Suppressor macrophage treated with lipopolysaccharide for 1 hour (primary cell): ENCODE data around the gene PDGFC.

Source experiments
- DNase-seq, 3 donors: peaks; one replicate each; pipeline ENCODE4 v3.0.0-alpha.2; 2020 to 2022

The PDGFC gene, protein sequence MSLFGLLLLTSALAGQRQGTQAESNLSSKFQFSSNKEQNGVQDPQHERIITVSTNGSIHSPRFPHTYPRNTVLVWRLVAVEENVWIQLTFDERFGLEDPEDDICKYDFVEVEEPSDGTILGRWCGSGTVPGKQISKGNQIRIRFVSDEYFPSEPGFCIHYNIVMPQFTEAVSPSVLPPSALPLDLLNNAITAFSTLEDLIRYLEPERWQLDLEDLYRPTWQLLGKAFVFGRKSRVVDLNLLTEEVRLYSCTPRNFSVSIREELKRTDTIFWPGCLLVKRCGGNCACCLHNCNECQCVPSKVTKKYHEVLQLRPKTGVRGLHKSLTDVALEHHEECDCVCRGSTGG

GRCh38 chr4:156971676-156972378 lies at the start of gene PDGFC:
Gene PDGFC (minus strand): TSS chr4:156971799. CDS start chr4:156970903, 896 bp downstream.
- DNase-seq, result peak; percentile 73 to 88 (median 77)

DNA sequence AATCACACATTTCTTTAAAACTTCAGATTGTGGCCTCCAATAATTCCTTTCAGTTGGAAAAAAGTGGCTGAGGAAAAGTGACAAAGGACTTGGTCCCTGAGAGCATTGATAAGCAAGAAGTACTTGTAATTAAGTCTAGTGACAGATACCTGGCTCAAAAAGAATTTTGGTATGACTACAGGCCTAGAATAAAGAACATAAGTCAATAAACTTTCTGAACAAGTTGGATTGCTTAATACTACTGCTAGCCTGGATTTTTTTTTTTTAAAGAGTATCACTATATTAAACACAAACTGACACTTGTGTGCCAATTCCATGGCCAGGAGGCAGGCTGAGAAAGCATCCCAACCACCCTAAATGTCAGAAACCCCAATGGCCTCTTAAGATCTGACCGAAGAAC lies 49.3 kb upstream of the PDGFC start:
- DNase-seq, result no peak

GRCh38 chr4:157018920-157019490 lies 47.4 kb upstream of the PDGFC start:
- no peak for DNase-seq

DNA sequence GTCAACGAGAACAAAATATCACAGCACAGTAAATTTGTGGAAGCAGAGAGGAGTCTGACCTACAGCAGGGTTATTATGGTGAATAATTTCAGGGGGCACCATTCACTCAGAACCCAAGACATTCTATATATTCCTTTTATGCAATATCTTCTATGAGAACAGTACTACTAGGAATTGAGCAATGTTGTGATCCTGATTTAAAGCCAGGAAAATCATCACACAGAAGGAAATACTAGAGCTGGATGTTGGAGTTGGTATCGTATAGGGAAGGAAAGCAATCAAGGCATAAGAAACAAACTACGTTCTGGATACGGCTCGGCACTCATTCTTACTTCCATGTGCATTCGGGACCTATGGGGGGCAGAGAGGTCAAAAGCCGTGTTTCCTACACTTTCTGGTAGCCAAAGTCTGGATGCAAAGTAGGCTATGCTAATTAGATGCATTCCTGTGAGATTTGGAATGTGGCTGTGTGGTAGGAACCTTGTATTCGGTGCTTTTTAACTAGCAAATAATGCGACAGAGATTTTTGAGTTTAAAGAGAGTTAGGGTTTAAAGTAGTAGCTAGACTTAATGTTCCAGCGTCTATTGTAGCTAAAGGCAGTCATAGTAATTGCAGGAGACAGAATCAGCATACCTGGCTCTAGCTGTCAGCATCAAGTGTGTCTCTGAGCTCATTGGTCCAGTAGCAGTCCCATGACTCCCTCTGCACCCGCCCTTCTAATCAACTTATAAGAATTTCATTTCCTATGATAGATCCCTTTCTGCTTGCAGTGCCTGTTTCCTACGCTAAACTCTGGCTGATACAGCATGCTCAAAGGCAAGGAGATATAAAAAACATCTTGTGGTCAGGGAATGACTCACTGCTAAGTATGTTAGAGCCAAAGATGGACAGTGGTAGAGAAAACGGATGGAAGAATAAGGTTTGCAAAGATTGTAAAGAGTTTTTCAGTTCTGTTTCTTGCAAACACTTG lies 43.3 kb upstream of the PDGFC start:
- peak in 2 of 3 donors; percentile 24 to 26 for DNase-seq

- DNase-seq, result no peak
Observed at GRCh38 chr4:157013656-157014055, 42.1 kb upstream of the PDGFC start.

DNA sequence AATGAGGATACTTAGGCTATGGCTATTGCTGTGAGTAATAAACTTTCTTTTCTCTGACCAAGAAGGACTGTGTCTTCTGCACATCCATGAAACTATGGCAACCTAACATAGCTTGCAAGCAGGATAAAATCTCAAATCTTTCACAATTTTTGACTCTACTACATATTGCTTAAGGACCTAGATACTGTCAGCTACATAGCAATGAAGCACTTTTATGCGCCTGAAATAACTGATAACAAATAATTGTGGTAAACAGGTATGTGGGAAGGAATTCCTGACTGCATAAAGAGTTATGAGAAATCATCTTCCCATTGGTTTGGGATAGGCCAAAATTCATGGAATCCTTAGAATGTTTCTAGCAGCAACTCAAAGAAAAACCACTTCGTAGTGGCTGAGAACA lies 41.2 kb upstream of the PDGFC start:
- DNase-seq, result no peak

- DNase-seq, result no peak
Observed at GRCh38 chr4:157012296-157012695, 40.7 kb upstream of the PDGFC start.

GRCh38 chr4:157010630-157011029 lies 39.0 kb upstream of the PDGFC start:
- DNase-seq, result no peak

GRCh38 chr4:157005831-157006230 lies 34.2 kb upstream of the PDGFC start:
- DNase-seq, result no peak

- DNase-seq, result no peak
Observed at GRCh38 chr4:157005193-157005592, 33.6 kb upstream of the PDGFC start.

DNA sequence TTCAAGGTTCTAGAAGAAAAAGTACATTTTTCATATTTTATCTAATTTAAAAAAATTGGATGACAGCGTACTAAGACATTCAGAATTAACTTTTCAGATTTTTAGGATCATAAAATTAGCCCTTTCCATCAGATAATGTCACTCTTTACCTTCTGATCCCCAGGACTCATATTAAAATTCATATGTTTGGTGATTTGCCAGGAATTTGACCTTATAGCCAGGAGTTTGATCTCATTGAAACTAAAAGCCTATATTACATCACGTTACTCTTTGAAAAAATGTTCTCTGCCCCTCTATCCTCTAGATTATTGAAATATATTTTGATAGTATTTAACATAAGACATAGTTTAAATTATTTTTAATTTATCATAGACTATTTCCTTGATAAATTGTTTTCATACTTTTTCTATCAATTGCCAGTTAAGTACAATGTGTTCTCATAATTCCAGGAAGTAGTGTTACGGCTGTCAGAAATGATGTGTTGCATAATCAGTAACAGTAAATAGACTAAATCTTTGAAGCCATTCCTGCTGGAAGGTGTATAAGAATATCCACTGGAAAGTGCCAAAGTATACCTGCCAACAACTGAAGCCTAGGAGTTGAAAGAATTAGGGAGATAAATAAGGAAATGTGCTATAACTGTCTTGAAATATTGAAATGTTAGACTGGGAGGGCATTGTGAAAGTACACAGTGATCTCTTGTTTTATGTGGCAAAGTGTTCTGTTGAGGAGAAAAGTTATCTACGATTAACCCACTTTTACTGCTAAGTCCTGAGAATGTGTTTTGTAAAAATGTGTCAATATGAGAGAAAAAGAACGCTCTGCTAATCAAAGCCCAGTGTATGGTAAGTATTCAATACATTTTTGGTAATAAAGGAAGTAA lies 32.9 kb upstream of the PDGFC start:
- DNase-seq, result peak in 1 of 3 donors; percentile 27

- peak; percentile 62 to 68 (median 67) for DNase-seq
Observed at GRCh38 chr4:156999175-156999517, 27.5 kb upstream of the PDGFC start.

GRCh38 chr4:156998500-156999174 lies 27.0 kb upstream of the PDGFC start:
- DNase-seq, result no peak

- peak; percentile 46 to 69 (median 55) for DNase-seq
Observed at GRCh38 chr4:156992943-156993342, 21.3 kb upstream of the PDGFC start.

DNA sequence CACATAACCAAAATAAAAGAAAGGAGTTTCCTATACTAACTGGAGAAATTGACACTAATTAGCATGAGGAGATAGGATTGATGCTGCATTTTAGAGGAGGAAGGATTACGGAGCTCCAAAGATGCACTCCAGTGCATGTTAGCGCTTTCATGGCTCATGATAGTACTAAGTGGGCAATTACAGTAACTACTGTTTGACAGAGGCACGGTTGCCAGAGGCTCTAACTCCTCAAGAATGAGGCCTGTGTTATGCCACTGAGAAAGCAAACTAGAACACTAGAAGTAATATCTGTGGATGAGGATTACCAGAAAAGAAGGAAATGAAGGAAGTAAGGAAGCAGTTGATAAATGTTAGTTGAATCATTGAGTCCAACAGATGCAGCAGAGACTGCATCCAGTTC lies 19.6 kb upstream of the PDGFC start:
- no peak for DNase-seq

DNA sequence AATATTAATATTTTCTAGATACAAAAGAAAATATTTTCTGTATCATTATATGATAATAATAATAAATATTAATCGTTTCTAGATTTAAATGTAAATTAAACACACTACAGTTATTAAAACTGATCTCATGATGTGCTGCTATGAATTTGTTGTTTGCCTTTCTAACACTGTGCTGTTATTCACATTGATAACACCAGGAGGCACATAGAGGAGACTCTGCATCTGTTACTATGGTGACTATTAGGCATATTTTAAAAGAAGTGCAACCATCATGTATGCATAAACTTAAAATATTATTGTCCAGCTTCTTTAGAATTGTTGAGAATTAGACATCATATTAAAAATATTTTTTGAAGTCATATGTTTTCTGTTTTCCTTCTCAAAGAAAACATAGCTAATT lies 11.8 kb upstream of the PDGFC start:
- DNase-seq, result no peak

DNA sequence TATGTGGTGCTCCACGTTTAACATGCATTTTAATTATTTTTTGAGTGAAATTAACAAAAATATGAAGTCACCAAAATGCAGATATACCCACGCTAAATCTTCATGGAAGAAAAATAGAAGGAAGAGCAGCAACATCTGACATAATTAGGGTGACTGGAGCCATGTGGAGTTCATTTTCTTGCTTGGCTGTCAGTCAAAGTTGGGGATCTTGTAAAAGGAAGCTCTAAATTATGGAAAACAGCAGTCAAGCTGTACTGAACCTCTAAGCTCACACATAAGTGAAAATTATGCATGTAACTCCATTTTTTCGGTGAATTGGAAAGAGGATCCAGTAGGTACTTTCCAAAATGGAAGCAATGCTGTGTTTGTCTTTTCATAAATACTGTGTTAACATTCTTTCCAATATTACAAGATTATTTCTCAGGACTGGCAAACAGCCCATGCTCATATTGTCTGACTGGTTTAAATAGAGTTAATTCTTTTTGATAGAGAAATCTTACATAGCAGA lies 9.7 kb upstream of the PDGFC start:
- no peak for DNase-seq

GRCh38 chr4:156977435-156978160 lies 6.0 kb upstream of the PDGFC start:
- no peak for DNase-seq

GRCh38 chr4:156976147-156976546 lies 4.5 kb upstream of the PDGFC start:
- no peak for DNase-seq

- DNase-seq, result no peak
Observed at GRCh38 chr4:156975686-156976085, 4.1 kb upstream of the PDGFC start.
